ENCODE data around the gene HMCN2.

The HMCN2 gene

GRCh38 chr9:130348881-130349280 lies 83.3 kb downstream of the HMCN2 start:
- no peak for DNase-seq

GRCh38 chr9:130349398-130349797 lies 83.8 kb downstream of the HMCN2 start:
- DNase-seq = no peak

- no peak for DNase-seq
Measured at GRCh38 chr9:130351343-130351742, 85.8 kb downstream of the HMCN2 start.

- DNase-seq = no peak
Measured at GRCh38 chr9:130352081-130352480, 86.5 kb downstream of the HMCN2 start.

- no peak for DNase-seq
Measured at GRCh38 chr9:130352586-130353285, 87.2 kb downstream of the HMCN2 start.

- DNase-seq = no peak
Measured at GRCh38 chr9:130354378-130354777, 88.8 kb downstream of the HMCN2 start.

GRCh38 chr9:130354806-130355205 lies 89.2 kb downstream of the HMCN2 start:
- DNase-seq = no peak

GRCh38 chr9:130356033-130356432 lies 90.5 kb downstream of the HMCN2 start:
- DNase-seq = no peak

GRCh38 chr9:130356877-130357584 lies 91.5 kb downstream of the HMCN2 start:
- DNase-seq = no peak

- no peak for DNase-seq
Measured at GRCh38 chr9:130358928-130359327, 93.4 kb downstream of the HMCN2 start.

GRCh38 chr9:130359819-130360218 lies 94.3 kb downstream of the HMCN2 start:
- no peak for DNase-seq

- DNase-seq = no peak
Measured at GRCh38 chr9:130360672-130361071, 95.1 kb downstream of the HMCN2 start.

- DNase-seq = no peak
Measured at GRCh38 chr9:130361873-130362362, 96.4 kb downstream of the HMCN2 start.

- DNase-seq = no peak
Measured at GRCh38 chr9:130362691-130363090, 97.1 kb downstream of the HMCN2 start.

GRCh38 chr9:130363755-130364404 lies 98.3 kb downstream of the HMCN2 start:
- DNase-seq = no peak

GRCh38 chr9:130364619-130365322 lies 99.2 kb downstream of the HMCN2 start:
- no peak for DNase-seq

- no peak for DNase-seq
Measured at GRCh38 chr9:130365323-130365721, 99.8 kb downstream of the HMCN2 start.

GRCh38 chr9:130366072-130366471 lies 100.5 kb downstream of the HMCN2 start:
- DNase-seq = no peak

GRCh38 chr9:130366888-130367550 lies 101.5 kb downstream of the HMCN2 start:
- no peak for DNase-seq

GRCh38 chr9:130368631-130369103 lies 103.1 kb downstream of the HMCN2 start:
- no peak for DNase-seq

GRCh38 chr9:130370226-130370625 lies 104.7 kb downstream of the HMCN2 start:
- no peak for DNase-seq

- no peak for DNase-seq
Measured at GRCh38 chr9:130371196-130371966, 105.8 kb downstream of the HMCN2 start.

Data from DMS153 (cell line).